ENCODE results near the gene CRIP2. TPM values are rescaled to one million over a fixed set of nuclear protein-coding genes. Genes with fewer than 3 reads are reported as not detected.

Gene CRIP2
- total and polyA plus RNA-seq, 9 of the 15 experiments (the other 6 are each of a cell fraction or from before 2014, with no cell fraction given), result 0.18 to 2.0 (median 0.69) TPM; not detected in 1

DNA sequence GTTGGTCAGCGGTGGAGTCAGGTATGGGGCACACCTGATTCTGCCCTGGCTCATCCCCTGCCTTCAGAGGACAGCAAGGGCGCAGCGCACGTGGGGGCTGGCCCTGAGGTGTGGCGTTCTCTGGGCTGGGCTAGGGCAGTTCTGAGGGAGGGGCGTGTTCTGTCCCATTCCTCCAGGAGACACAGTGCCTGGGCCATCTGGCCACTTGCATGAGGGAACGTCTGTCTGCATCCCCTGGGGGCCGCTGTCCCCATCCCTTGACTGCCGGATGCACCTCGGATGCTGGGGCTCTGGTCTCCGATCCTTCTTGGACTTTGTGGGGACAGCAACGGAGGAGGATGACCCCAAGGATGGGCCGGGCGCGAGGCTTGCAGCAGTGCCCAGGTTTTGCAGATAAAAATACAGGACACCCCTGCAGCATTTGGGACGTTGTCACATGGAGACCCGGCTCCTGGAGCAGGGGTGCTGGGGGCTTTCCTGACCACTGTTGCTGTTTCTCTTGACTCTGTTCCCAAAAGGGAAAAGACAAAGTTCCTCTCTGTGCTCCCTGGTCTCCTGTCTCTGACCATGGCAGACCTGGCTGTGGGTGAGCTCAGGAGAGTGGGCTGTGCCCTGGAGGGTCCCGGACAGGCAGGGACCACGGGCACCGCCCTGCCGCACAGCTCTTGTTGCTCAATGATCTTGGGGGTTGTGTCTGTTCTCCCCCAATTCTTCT lies 48.0 kb upstream of the CRIP2 start:
- peaks cover 6% of the 10 kb centered on the region for H3K9me1 ChIP-seq (ENCODE audit: control insufficient read depth, insufficient read depth, low read length)
- ChIA-PET POLR2A (no interaction called here), CTCF (ENCODE audit: low intra/inter-chr PET ratio) (interaction anchor here (0.5 kb wide), 1 partner anchor 201 kb away, joined by 3 read pairs; no protein-coding TSS in a partner anchor)
- H3K4me2 ChIP-seq (ENCODE audit: insufficient read depth, low read length), result no peak overlapping the region
- FAIRE-seq (no peak), DNase-seq (ENCODE audit: extremely low read depth in 1 of 4, low spot score in 3 of 4) (no peak), ATAC-seq (no peak)
- no peak overlapping the region for H3K4me3 ChIP-seq
- H3K27ac ChIP-seq (ENCODE audit: extremely low read depth, low read depth, low read length), result no peak overlapping the region
- H3K9ac ChIP-seq (ENCODE audit: insufficient read depth in 1 of 2, low read depth in 2 of 2, low read length in 2 of 2), result no peak overlapping the region
- no peaks in the 10 kb centered on the region for H4K20me1 ChIP-seq (replicated peaks; ENCODE audit: control insufficient read depth, insufficient read depth, low read length)
- H2AFZ ChIP-seq (ENCODE audit: low read depth, low read length), result no peak overlapping the region
- TF ChIP-seq STAT5A (IDR thresholded peaks at IDR 0.05; ENCODE audit: borderline replicate concordance, low read length), result no peak
- TF ChIP-seq POLR2G (IDR thresholded peaks at IDR 0.05; ENCODE audit: low read depth, low read length), result 0 out of 2 replicates have a peak, but pooled peaks have one; percentile 1
- no peak for TF ChIP-seq ZNF707 (CRISPR knock-in tag; conservative IDR thresholded peaks at IDR 0.05)
- TF ChIP-seq CHD2 (IDR thresholded peaks at IDR 0.05; ENCODE audit: low read depth, low read length), result no peak
- TF ChIP-seq, protein P1, sequence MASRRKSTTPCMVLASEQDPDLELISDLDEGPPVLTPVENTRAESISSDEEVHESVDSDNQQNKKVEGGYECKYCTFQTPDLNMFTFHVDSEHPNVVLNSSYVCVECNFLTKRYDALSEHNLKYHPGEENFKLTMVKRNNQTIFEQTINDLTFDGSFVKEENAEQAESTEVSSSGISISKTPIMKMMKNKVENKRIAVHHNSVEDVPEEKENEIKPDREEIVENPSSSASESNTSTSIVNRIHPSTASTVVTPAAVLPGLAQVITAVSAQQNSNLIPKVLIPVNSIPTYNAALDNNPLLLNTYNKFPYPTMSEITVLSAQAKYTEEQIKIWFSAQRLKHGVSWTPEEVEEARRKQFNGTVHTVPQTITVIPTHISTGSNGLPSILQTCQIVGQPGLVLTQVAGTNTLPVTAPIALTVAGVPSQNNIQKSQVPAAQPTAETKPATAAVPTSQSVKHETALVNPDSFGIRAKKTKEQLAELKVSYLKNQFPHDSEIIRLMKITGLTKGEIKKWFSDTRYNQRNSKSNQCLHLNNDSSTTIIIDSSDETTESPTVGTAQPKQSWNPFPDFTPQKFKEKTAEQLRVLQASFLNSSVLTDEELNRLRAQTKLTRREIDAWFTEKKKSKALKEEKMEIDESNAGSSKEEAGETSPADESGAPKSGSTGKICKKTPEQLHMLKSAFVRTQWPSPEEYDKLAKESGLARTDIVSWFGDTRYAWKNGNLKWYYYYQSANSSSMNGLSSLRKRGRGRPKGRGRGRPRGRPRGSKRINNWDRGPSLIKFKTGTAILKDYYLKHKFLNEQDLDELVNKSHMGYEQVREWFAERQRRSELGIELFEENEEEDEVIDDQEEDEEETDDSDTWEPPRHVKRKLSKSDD (conservative IDR thresholded peaks at IDR 0.05; ENCODE audit: low read length), result no peak
- no peak for TF ChIP-seq DIDO1 (tag; IDR thresholded peaks at IDR 0.05; ENCODE audit: low read depth)
- TF ChIP-seq ZNF780A (CRISPR knock-in tag; IDR thresholded peaks at IDR 0.05), result no peak
- TF ChIP-seq RAD21 (CRISPR knock-in tag; conservative IDR thresholded peaks at IDR 0.05 in 1 of 2, IDR thresholded peaks at IDR 0.05 in 1 of 2), result no peak
- no peak for TF ChIP-seq MAFG (tag; conservative IDR thresholded peaks at IDR 0.05)
- no peaks in the 10 kb centered on the region; the same call in 1 of the 2 replicates for H3K9me3 ChIP-seq (replicated peaks; ENCODE audit: control insufficient read depth, insufficient read depth, low read depth, low read length)
- 100% methylated on average over 10 of the region's 21 CpGs for WGBS (ENCODE audit: insufficient coverage, low coverage, missing lambda C conversion rate)
- H3K27me3 ChIP-seq (ENCODE audit: control insufficient read depth in 2 of 2, insufficient read depth in 2 of 2, low read length in 2 of 2), result no peaks in the 10 kb centered on the region
- intact Hi-C loops (cut with micrococcal nuclease) (no loop called here), in situ Hi-C loops (cut with MboI) (no loop called here)
- peaks cover 87% of the 10 kb centered on the region for H3K79me2 ChIP-seq (ENCODE audit: control insufficient read depth, insufficient read depth, low read length)
- peaks cover 66% of the 10 kb centered on the region for H3K36me3 ChIP-seq (ENCODE audit: control insufficient read depth, insufficient read depth, low read length)
- peaks cover 0 to 39% of the 10 kb centered on the region in 2 experiments; a peak in 2 of 5 replicates for H3K4me1 ChIP-seq (replicated peaks in 1 of 2; ENCODE audit: control insufficient read depth in 2 of 2, insufficient read depth in 2 of 2, low read length in 2 of 2)
- BruUV-seq (replicated peaks), result no TSS peak
